ENCODE data around the gene ANKRD33B. TPM values are rescaled to one million over a fixed set of nuclear protein-coding genes. Genes with fewer than 3 reads are reported as not detected.
A peak's percentile ranks its signal among the peaks of the same experiment; 100 is the strongest.

Gene ANKRD33B
- total RNA-seq, 1 experiment from 2014 or later, result 6.9 TPM

DNA sequence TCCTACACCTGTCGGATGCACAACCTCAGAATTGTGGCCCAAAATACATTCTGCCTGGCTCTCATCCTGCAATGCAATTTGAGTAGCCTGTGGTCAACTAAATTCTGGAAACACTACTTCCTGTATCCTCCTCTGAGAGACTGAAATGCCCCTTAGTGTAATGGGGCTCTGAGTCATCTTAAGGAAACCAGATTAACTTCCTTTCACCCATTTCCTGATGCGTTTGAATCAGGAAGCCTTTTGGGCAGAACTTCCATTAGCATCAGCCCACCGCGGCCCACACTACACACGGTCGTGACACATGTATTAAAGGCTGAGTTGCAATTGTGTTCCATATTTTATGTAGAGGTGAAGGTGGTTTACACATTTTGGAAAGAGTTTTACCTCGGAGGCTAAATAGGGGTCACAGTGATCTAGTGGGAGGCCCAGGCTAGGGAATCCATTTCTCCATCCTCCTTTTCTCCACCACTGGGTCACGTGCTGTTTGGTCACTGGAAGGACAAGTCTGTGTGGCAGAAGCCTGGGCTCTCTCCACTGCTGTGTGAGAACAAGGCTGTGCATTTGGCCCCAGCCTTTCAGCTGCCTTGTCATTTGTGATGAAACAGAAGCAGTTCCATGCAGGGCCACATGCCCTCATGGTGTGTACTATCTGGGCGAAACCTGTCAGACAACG is 141.2 kb downstream of the ANKRD33B start:
- Histone ChIP-seq H3K56ac (ENCODE audit: insufficient read length, low read depth, low read length) (no peak overlapping the region), H3K18ac (ENCODE audit: insufficient read length, low read depth, low read length) (no peak overlapping the region), H3K4me2 (ENCODE audit: insufficient read depth, insufficient read length, low read length) (no peak overlapping the region), H3K9ac (ENCODE audit: extremely low read depth, insufficient read length, low read length) (no peak overlapping the region), H2BK12ac (ENCODE audit: insufficient read length, low read depth, low read length) (no peak overlapping the region), H3K23me2 (ENCODE audit: insufficient read length, low read depth, low read length, poor library complexity, severe bottlenecking) (no peaks in the 10 kb centered on the region), H3K4ac (ENCODE audit: low read depth, low read length) (no peak overlapping the region), H2BK5ac (ENCODE audit: insufficient read length, low read length) (no peak overlapping the region), H3K79me1 (ENCODE audit: insufficient read depth, low read depth, low read length, poor library complexity, severe bottlenecking) (no peaks in the 10 kb centered on the region), H3T11ph (ENCODE audit: low read length) (no peak overlapping the region), H3K79me2 (ENCODE audit: insufficient read depth, low read length) (no peaks in the 10 kb centered on the region), H2AFZ (ENCODE audit: low read length) (no peak overlapping the region), H3K4me1 (ENCODE audit: insufficient read depth, low read length) (peaks cover 20% of the 10 kb centered on the region), H4K91ac (ENCODE audit: insufficient read length, low read depth, low read length) (no peak overlapping the region), H2BK15ac (ENCODE audit: low read depth, low read length) (no peak overlapping the region), H3K27ac (ENCODE audit: insufficient read length, low read depth, low read length) (no peak overlapping the region), H4K5ac (ENCODE audit: insufficient read length, low read depth, low read length) (no peak overlapping the region), H3K23ac (ENCODE audit: insufficient read length, low read depth, low read length) (no peak overlapping the region), H3K9me3 (ENCODE audit: control insufficient read depth, low read depth, low read length) (no peaks in the 10 kb centered on the region), H4K8ac (replicated peaks; ENCODE audit: insufficient read length, low read depth, low read length) (no peak overlapping the region), H2BK20ac (ENCODE audit: low read depth, low read length, poor library complexity, severe bottlenecking) (no peak overlapping the region), H4K20me1 (ENCODE audit: control insufficient read depth, insufficient read depth, insufficient read length) (no peaks in the 10 kb centered on the region), H3K14ac (ENCODE audit: insufficient read depth, low read length) (no peak overlapping the region), H2AK5ac (ENCODE audit: insufficient read length, low read length) (no peak overlapping the region), H2BK120ac (ENCODE audit: low read depth, low read length, poor library complexity, severe bottlenecking) (no peak overlapping the region), H3K27me3 (ENCODE audit: insufficient read depth, low read length) (no peaks in the 10 kb centered on the region)
- Mint-ChIP-seq H3K4me3 (no peak overlapping the region), H3K36me3 (ENCODE audit: insufficient read depth in 1 of 3, low read depth in 3 of 3) (no peaks in the 10 kb centered on the region), H3K9me3 (no peaks in the 10 kb centered on the region), H3K4me1 (peaks cover 37 to 44% of the 10 kb centered on the region in 2 experiments), H3K27ac (0 out of 7 replicates have a peak overlapping the region, but pooled peaks of 1 of the 3 experiments have one; percentile 17), H3K27me3 (ENCODE audit: low read depth) (no peaks in the 10 kb centered on the region)
- no peak for DNase-seq
- TF ChIP-seq, protein P1, sequence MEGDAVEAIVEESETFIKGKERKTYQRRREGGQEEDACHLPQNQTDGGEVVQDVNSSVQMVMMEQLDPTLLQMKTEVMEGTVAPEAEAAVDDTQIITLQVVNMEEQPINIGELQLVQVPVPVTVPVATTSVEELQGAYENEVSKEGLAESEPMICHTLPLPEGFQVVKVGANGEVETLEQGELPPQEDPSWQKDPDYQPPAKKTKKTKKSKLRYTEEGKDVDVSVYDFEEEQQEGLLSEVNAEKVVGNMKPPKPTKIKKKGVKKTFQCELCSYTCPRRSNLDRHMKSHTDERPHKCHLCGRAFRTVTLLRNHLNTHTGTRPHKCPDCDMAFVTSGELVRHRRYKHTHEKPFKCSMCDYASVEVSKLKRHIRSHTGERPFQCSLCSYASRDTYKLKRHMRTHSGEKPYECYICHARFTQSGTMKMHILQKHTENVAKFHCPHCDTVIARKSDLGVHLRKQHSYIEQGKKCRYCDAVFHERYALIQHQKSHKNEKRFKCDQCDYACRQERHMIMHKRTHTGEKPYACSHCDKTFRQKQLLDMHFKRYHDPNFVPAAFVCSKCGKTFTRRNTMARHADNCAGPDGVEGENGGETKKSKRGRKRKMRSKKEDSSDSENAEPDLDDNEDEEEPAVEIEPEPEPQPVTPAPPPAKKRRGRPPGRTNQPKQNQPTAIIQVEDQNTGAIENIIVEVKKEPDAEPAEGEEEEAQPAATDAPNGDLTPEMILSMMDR (conservative IDR thresholded peaks at IDR 0.05), result no peak
- WGBS (ENCODE audit: extremely low coverage, insufficient read length, low lambda C conversion rate), result no CpG with 5 or more reads among the region's 10 CpGs
